Memory B cell (primary cell): ENCODE measurements around the gene TAAR5.

Experiments
- ATAC-seq: fragments of 150-1000 bp; cut with Tn5 transposase; 2 replicates; pipeline ENCODE4 v1.10.0; 2021; ENCODE audit warnings: low read depth, mild to moderate bottlenecking, moderate library complexity
- DNase-seq, 2 donors: peaks; one replicate each; pipeline ENCODE4 v3.0.0; 2022; ENCODE audit warnings: low spot score in 2 of 2
- H3K27ac Mint-ChIP-seq: one replicate; pipeline ENCODE4 v1.8.0; 2022; ENCODE audit warnings: mild to moderate bottlenecking, moderate library complexity, mixed read lengths
- H3K27me3 Mint-ChIP-seq: one replicate; pipeline ENCODE4 v1.8.0; 2022; ENCODE audit warnings: mixed read lengths
- H3K36me3 Mint-ChIP-seq: one replicate; pipeline ENCODE4 v1.8.0; 2022; ENCODE audit warnings: mild to moderate bottlenecking, mixed read lengths
- H3K4me1 Mint-ChIP-seq: one replicate; pipeline ENCODE4 v1.8.0; 2022; ENCODE audit warnings: mixed read lengths
- H3K4me3 Mint-ChIP-seq: one replicate; pipeline ENCODE4 v1.8.0; 2022; ENCODE audit warnings: mild to moderate bottlenecking, moderate library complexity, mixed read lengths
- H3K9me3 Mint-ChIP-seq: one replicate; pipeline ENCODE4 v1.8.0; 2022; ENCODE audit warnings: mixed read lengths

Gene TAAR5

DNA sequence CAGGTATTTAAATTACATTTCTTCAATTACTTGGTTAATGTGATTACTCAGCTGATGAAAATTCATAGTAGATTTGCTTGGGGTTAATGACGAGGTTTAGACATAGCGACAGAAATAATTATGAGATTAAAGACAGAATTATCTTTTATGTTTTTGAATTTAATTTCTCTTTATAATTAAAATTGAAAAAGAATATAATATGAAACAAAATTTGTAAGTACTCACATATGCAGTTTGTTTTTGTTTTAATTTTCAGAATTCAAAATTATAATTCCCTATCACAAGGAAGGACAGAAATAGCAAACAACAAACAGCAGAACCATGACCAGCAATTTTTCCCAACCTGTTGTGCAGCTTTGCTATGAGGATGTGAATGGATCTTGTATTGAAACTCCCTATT, 37.2 kb downstream of the TAAR5 start, which contains the start of gene TAAR8:
Gene TAAR8 (plus strand): TSS at position 301 of the 400 bp plus-strand sequence. CDS start 21 bp downstream, at position 322.
- no peak for ATAC-seq
- H3K4me3 Mint-ChIP-seq: no peak within 1 kb of the TSS
- no peak within 1 kb of the TSS for H3K27ac Mint-ChIP-seq
- DNase-seq: no peak
- peaks cover 4% of the 10 kb centered on the region for H3K4me1 Mint-ChIP-seq
- no peaks in the 10 kb centered on the region for H3K36me3 Mint-ChIP-seq
- no peaks in the 10 kb centered on the region for H3K9me3 Mint-ChIP-seq
- peaks cover 23% of the 10 kb centered on the region for H3K27me3 Mint-ChIP-seq

- H3K4me3 Mint-ChIP-seq: no peak overlapping the region
- no peak for DNase-seq
- H3K4me1 Mint-ChIP-seq: peaks cover 4% of the 10 kb centered on the region
- no peak for ATAC-seq
- H3K27ac Mint-ChIP-seq: no peak overlapping the region
- peaks cover 13% of the 10 kb centered on the region for H3K27me3 Mint-ChIP-seq
- H3K36me3 Mint-ChIP-seq: no peaks in the 10 kb centered on the region
- no peaks in the 10 kb centered on the region for H3K9me3 Mint-ChIP-seq
Measured at GRCh38 chr6:132551214-132551613, 38.3 kb downstream of the TAAR5 start.

- ATAC-seq (no peak), DNase-seq (no peak)
- Mint-ChIP-seq H3K27ac (no peak overlapping the region), H3K36me3 (no peaks in the 10 kb centered on the region), H3K4me1 (peaks cover 4% of the 10 kb centered on the region), H3K9me3 (no peaks in the 10 kb centered on the region), H3K4me3 (no peak overlapping the region), H3K27me3 (peaks cover 7% of the 10 kb centered on the region)
Measured at GRCh38 chr6:132548746-132549463, 40.6 kb downstream of the TAAR5 start.

- Mint-ChIP-seq H3K4me1 (peaks cover 4% of the 10 kb centered on the region), H3K9me3 (no peaks in the 10 kb centered on the region), H3K27me3 (peaks cover 6% of the 10 kb centered on the region), H3K36me3 (no peaks in the 10 kb centered on the region), H3K4me3 (no peak overlapping the region), H3K27ac (no peak overlapping the region)
- DNase-seq (no peak), ATAC-seq (no peak)
Measured at GRCh38 chr6:132544826-132545225, 44.7 kb downstream of the TAAR5 start.
